OCI-LY1 (cell line): ENCODE data around the gene DDIT4.
A peak's percentile ranks its signal among the peaks of the same experiment; 100 is the strongest.

ENCODE experiments used
- H2AFZ ChIP-seq: fragments of 200-600 bp; sonication (generic), shearing (Covaris generic); 2 replicates; pipeline ENCODE4 v1.6.0; 2014; ENCODE audit warnings: antibody characterized with exemption, mild to moderate bottlenecking, low read length
- H3F3A ChIP-seq: fragments of 200-600 bp; sonication (generic), shearing (Covaris generic); 2 replicates; pipeline ENCODE4 v1.6.0; 2014; ENCODE audit warnings: mild to moderate bottlenecking, antibody characterized with exemption, low read length, moderate library complexity; ENCODE audit not compliant: insufficient read depth
- H3K27ac ChIP-seq: fragments of 200-600 bp; sonication (generic); 2 replicates; pipeline ENCODE4 v1.5.1; 2014; ENCODE audit warnings: low read length, mixed run types, mild to moderate bottlenecking, low read depth; ENCODE audit not compliant: poor library complexity, severe bottlenecking
- H3K27me3 ChIP-seq: fragments of 200-600 bp; sonication (generic); 2 replicates; pipeline ENCODE4 v1.6.0; 2014; ENCODE audit warnings: antibody characterized with exemption, mild to moderate bottlenecking, low read length, moderate library complexity; ENCODE audit not compliant: insufficient read depth
- H3K36me3 ChIP-seq: fragments of 200-600 bp; sonication (generic); 2 replicates; pipeline ENCODE4 v1.6.1; 2014; ENCODE audit warnings: mild to moderate bottlenecking, antibody characterized with exemption, low read length, moderate library complexity, mixed read lengths; ENCODE audit not compliant: insufficient read depth
- H3K4me1 ChIP-seq: fragments of 200-600 bp; sonication (generic); 2 replicates; pipeline ENCODE4 v1.5.1; 2014; ENCODE audit warnings: mild to moderate bottlenecking, low read length, moderate library complexity; ENCODE audit not compliant: insufficient read depth, severe bottlenecking
- H3K4me2 ChIP-seq: fragments of 200-600 bp; sonication (generic), shearing (Covaris generic); 2 replicates; pipeline ENCODE4 v1.6.1; 2014; ENCODE audit warnings: low read length
- H3K4me3 ChIP-seq: fragments of 200-600 bp; sonication (generic); 2 replicates; pipeline ENCODE4 v1.5.1; 2014; ENCODE audit warnings: low read length, low read depth, mild to moderate bottlenecking, mixed read lengths; ENCODE audit not compliant: poor library complexity, severe bottlenecking
- H3K79me2 ChIP-seq: fragments of 200-600 bp; shearing (Covaris generic); 2 replicates; pipeline ENCODE4 v1.6.1; 2016; ENCODE audit warnings: mixed run types, low read length, mixed read lengths; ENCODE audit not compliant: insufficient read depth
- H3K9ac ChIP-seq: fragments of 200-600 bp; sonication (generic), shearing (Covaris generic); 2 replicates; pipeline ENCODE4 v1.6.1; 2014; ENCODE audit warnings: mild to moderate bottlenecking, low read length, mixed read lengths
- H3K9me2 ChIP-seq: fragments of 200-600 bp; sonication (generic), shearing (Covaris generic); 2 replicates; pipeline ENCODE4 v1.6.1; 2014; ENCODE audit warnings: low read depth, mild to moderate bottlenecking, low read length, mixed read lengths
- H3K9me3 ChIP-seq: fragments of 200-600 bp; shearing (Covaris generic); 2 replicates; pipeline ENCODE4 v1.6.1; 2014; ENCODE audit warnings: low read length, mixed read lengths
- H4K20me1 ChIP-seq: fragments of 200-600 bp; sonication (generic), shearing (Covaris generic); 2 replicates; pipeline ENCODE4 v1.6.0; 2016; ENCODE audit warnings: mild to moderate bottlenecking, low read length; ENCODE audit not compliant: insufficient read depth
- EZH2 ChIP-seq: fragments of 200-600 bp; sonication (generic), shearing (Covaris generic); IDR thresholded peaks from 2 replicates; pipeline ENCODE4 v1.8.0; 2017; ENCODE audit warnings: borderline replicate concordance, mixed run types, mild to moderate bottlenecking, antibody characterized with exemption, low read length, moderate library complexity, mixed read lengths
- TF ChIP-seq, protein P1 (sequence below): fragments of 200-600 bp; sonication (generic), shearing (Covaris generic); IDR thresholded peaks from 2 replicates; pipeline ENCODE4 v1.5.1; 2017; ENCODE audit warnings: mild to moderate bottlenecking, antibody characterized with exemption, low read length, moderate library complexity, mixed read lengths

DDIT4 gene

DNA sequence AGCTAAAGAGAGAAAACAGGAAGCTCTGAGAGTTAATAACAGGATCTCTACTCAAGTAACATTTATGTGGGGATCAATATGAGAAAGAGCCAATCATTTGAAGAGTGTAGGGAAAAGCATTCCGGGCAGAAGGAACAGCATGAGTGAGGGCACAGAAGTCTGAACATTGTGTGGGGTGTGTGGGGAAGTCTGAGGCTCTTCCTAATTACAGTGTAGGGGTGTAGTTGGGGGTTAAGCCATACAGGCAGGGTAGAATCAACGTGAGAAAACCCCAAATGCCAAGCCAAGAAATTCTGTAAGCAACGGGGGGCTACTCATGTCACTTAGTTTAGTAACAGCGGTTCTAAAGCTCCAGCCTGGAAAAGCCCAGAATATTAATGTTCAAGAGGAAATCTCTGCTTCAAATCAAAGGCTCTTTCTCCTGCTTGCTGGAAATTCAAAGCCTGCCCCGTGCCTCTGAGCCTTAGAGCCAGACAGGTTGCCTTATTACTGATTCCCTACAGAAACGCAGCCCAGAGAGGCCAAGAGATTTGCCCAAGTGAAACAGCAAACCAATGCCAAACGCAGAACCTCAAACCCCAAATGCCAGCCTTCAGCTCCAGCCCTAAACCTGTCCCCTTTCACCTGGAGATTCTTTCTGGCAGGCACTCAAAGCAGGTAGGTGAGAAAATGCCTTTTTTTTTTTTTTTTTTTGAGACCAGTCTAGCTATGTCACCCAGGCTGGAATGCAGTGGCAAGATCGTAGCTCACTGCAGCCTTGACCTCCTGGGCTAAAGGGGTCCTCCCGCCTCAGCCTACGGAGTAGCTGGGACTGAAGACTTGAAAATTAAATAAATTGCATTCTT, 44.9 kb downstream of the DDIT4 start:
- Histone ChIP-seq H3K4me3 (peak overlapping the region; percentile 55), H3K36me3 (no peaks in the 10 kb centered on the region), H3K4me1 (peaks cover 78% of the 10 kb centered on the region)

GRCh38 chr10:72319416-72320254, 45.9 kb downstream of the DDIT4 start:
- H3K4me1 ChIP-seq = peaks cover 84% of the 10 kb centered on the region
- H3K9me3 ChIP-seq = no peaks in the 10 kb centered on the region
- peak overlapping the region; percentile 66 for H3K4me2 ChIP-seq
- H3K9ac ChIP-seq = peak overlapping the region; percentile 72
- TF ChIP-seq EZH2 = no peak
- TF ChIP-seq, protein P1, sequence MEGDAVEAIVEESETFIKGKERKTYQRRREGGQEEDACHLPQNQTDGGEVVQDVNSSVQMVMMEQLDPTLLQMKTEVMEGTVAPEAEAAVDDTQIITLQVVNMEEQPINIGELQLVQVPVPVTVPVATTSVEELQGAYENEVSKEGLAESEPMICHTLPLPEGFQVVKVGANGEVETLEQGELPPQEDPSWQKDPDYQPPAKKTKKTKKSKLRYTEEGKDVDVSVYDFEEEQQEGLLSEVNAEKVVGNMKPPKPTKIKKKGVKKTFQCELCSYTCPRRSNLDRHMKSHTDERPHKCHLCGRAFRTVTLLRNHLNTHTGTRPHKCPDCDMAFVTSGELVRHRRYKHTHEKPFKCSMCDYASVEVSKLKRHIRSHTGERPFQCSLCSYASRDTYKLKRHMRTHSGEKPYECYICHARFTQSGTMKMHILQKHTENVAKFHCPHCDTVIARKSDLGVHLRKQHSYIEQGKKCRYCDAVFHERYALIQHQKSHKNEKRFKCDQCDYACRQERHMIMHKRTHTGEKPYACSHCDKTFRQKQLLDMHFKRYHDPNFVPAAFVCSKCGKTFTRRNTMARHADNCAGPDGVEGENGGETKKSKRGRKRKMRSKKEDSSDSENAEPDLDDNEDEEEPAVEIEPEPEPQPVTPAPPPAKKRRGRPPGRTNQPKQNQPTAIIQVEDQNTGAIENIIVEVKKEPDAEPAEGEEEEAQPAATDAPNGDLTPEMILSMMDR = no peak
- no peaks in the 10 kb centered on the region for H3K79me2 ChIP-seq
- peaks cover 9% of the 10 kb centered on the region for H3F3A ChIP-seq
- H3K36me3 ChIP-seq = no peaks in the 10 kb centered on the region
- no peaks in the 10 kb centered on the region for H3K9me2 ChIP-seq
- H4K20me1 ChIP-seq = no peaks in the 10 kb centered on the region
- no peak overlapping the region for H2AFZ ChIP-seq
- peak overlapping the region; percentile 55 for H3K4me3 ChIP-seq
- peak overlapping the region; percentile 100 for H3K27ac ChIP-seq
- no peaks in the 10 kb centered on the region for H3K27me3 ChIP-seq

More for the DNA sequence above, 44.9 kb downstream of the DDIT4 start:
- no peak overlapping the region for H2AFZ ChIP-seq
- H3K27ac ChIP-seq = peak overlapping the region; percentile 100
- TF ChIP-seq EZH2 = no peak
- TF ChIP-seq, protein P1 = no peak
- peaks cover 9% of the 10 kb centered on the region for H3F3A ChIP-seq
- H3K4me2 ChIP-seq = peak overlapping the region; percentile 66
- H3K79me2 ChIP-seq = no peaks in the 10 kb centered on the region
- H3K27me3 ChIP-seq = no peaks in the 10 kb centered on the region
- no peaks in the 10 kb centered on the region for H4K20me1 ChIP-seq
- H3K9me3 ChIP-seq = no peaks in the 10 kb centered on the region
- H3K9me2 ChIP-seq = no peaks in the 10 kb centered on the region
- peak overlapping the region; percentile 72 for H3K9ac ChIP-seq

- Histone ChIP-seq H3K9ac (peak overlapping the region; percentile 72), H2AFZ (no peak overlapping the region)
- TF ChIP-seq EZH2 = no peak
- TF ChIP-seq, protein P1 = no peak
Observed at GRCh38 chr10:72320676-72321247, 47.0 kb downstream of the DDIT4 start.

More at GRCh38 chr10:72320676-72321247, 47.0 kb downstream of the DDIT4 start:
- Histone ChIP-seq H3K4me3 (peak overlapping the region; percentile 55), H3K36me3 (no peaks in the 10 kb centered on the region), H3K4me1 (peaks cover 80% of the 10 kb centered on the region), H3K27me3 (no peaks in the 10 kb centered on the region), H3K27ac (peak overlapping the region; percentile 100), H3K4me2 (peak overlapping the region; percentile 66), H4K20me1 (no peaks in the 10 kb centered on the region), H3K9me2 (no peaks in the 10 kb centered on the region), H3F3A (peaks cover 9% of the 10 kb centered on the region), H3K9me3 (no peaks in the 10 kb centered on the region), H3K79me2 (no peaks in the 10 kb centered on the region)
